Pons (tissue), 1 donor: ENCODE data around the gene MAPK8.
"Not testable (repeated sequence)": the region's sequence is repeated elsewhere in the genome, so short reads cannot be mapped to it uniquely, and the experiment has no call there.

Experiments used
- DNase-seq: peaks from one replicate; pipeline ENCODE4 v3.0.0-alpha.2; 2016; ENCODE audit warnings: low spot score

The MAPK8 gene

DNA sequence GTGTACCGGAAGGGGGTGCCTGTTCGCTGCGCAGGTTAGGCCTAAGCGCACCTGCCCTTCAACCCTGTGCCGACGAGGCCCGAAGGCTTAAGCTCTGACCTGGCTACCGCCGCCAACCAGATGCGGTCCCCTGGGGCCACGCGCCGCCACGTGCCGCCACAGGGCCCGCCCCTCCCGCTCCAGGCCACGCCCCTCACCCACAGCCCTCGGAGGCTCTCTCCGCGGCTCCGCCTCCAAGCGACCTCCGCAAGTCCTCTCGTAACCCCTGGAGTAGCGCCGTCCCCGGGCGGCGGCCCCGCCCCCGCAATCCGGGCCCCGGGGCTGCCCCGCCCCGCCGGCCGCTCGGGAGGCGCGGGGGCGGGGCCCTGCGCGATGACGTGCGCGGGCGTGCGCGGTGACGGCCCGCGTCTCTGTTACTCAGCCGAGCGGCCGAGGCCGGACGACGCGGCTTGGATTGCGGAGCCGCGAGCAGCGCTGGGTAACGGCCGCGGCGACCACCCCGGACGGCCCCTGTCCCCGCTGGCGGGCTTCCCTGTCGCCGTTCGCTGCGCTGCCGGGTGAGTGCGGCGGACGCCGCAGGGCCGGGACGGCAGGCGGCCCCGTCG is at the start of gene MAPK8:
TSS of gene MAPK8 (plus strand) at position 413 of the 605 bp plus-strand sequence. CDS start 94,984 bp downstream, outside the sequence.
- peak; percentile 86 for DNase-seq

DNA sequence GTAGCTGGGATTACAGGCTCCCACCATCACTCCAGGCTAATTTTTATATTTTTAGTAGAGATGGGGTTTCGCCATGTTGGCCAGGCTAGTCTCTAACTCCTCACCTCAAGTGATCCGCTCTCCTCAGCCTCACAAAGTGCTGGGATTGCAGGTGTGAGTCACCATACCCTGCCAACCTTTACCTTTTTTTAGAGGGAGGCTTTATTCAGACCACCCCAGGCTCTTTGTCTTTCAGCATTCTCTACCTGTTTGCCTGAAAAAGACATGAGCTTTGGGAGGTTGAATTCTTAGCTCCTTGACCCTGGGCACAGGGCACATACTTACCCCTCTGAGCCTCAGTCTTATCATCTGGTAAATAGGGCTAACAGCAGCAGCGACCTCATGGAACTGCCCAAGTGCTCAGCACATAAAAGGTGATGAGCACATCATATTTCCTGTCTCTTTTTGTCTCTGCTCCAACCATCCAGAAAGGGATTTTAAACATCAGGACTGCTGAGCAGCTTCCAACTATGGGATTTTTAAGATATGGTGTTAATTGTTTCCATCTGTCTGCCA is 49.0 kb upstream of the MAPK8 start:
- no peak for DNase-seq

DNA sequence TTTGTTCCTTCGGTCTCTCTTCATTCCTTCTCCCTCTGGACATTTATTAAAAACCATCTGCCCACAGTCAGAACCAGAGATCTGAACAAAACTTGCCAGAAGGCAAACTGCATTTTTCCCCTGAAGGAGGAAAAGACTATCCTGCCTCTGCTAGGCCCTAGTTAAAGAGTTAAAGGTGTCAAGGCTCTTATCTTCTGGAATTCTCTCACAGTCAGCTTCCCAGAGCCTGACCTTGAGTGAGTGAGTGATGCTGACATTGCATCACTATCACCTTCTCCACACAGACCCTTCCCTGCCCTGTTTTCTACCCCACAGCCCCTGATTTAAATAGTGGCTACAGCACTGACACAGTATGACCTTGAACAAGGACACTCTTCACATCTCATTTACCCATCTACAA is 48.4 kb upstream of the MAPK8 start:
- no peak for DNase-seq

DNA sequence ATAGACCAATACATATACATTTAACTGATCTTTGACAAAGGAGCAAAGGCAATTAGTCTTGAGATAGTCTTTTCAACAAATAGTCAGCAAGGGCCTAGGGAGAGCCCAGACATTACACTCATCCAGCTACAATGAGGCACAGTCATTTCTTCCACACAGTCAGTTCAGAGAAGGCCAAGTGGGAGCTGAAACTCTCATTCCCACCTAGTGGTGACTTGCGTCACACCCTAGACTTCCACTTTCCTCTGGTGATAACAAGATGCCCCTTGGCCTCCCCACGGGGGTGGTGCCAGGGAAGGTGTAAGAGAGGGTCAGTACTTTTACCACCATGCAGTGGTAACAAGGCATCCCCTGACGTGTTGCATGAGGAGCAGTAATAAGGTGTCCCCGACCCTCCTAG is 39.9 kb upstream of the MAPK8 start:
- DNase-seq, result no peak

DNA sequence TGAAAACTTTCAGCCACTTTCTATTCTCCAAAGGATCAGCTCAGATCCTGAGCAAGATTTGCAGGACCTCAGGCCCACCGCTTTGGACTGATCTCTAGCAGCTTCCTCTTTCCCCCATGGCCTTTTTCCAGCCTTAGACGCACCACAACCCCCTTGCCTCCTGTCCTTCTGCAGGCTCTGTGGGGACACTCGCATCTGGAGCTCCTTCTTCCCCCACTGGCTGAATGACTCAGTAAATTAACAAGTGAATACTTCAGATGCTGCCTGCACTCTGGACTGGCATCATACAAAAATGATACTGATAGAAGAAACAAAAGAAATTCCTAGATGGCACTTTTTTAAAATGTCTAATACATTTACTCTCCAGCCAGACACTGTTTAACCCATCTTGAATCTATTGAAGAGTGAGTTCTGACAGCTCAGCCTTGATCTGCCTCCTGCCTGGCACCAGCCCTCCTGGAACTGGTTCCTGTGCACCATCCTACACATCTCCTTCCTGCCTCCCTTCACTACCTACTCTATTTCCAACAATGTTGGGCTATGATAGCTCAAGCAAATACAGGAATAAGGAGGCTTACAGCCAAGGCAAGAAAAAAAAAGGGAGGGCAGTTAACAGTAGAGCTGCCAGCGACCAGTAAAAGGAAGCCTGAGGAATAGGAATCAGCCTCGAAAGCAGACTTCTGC is 35.3 kb upstream of the MAPK8 start:
- DNase-seq, result no peak

DNA sequence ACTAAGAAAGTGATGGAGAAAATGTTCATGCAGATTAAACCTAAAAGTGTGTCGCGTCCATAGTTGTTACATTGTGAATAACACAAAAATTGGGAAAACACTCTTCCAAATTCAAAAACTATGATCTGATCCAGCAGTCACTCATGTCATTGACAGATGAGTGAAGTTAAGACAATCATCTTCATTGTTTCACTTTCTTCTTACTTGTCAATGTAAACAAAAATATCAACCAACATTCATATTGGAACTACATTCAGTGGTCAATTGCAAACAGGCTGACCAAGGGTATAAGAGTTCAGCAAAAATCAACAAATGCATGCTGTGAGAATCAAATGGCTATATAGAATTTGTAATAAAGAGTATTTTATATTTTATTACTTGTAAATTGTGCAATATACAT is 33.8 kb upstream of the MAPK8 start:
- DNase-seq, result no peak

DNA sequence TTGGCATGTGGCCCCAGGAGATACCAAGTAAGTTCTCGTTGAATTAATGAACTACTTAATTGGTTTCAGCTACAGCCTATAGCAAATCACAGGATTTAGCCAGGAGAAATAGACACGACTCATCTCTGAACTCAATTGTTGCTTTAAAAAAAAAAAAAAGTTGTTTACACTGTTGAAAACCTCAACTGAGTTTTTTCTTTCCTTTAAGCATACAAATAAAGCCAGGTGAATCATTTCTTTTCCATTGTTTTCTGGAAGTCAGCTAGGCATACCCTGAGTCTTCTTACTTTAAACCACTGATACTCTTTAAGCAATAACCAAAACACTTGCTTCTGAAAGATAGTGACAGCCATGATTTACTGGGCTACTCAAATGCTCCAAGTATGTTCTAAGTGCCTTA is 32.7 kb upstream of the MAPK8 start:
- no peak for DNase-seq

DNA sequence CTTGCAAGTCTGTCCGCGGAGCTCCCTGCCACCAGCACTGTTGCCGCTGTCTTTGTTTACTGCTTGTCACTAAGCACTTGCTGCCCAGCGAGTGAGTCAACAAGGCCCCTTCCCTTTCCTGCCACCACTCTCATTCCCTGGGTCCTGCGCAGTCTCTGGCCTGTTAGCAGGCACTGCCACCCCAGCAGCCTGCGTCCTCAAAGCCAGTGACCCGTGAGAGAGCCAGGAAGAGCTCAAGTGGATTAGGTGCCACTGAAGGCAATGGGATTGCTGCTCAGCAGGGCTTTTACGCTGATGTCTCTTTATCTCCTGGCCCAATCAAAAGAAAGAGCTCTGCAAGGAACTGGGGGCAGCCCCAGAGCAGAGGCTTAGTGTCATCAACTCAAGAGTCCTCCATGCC is 31.8 kb upstream of the MAPK8 start, which contains the start of gene FRMPD2:
TSS of gene FRMPD2 (minus strand) at position 61 of the 400 bp plus-strand sequence. CDS start 129 bp downstream, outside the sequence.
- no peak for DNase-seq

DNA sequence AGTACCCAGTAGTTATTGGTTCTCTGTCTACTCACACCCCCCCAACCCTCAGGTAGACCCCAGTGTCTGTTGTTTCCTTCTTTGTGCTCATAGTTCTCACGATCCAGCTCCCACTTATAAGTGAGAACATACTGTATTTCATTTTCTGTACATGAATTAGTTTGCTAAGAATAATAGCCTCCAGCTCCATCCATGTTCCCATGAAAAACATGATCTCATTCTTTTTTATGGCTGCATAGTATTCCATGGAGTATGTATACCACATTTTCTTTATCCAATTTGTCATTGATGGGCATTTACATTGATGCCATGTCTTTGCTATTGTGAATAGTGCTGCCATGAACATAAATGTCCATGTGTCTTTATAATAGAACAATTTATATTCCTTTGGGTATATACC is 29.4 kb upstream of the MAPK8 start:
- no peak for DNase-seq

DNA sequence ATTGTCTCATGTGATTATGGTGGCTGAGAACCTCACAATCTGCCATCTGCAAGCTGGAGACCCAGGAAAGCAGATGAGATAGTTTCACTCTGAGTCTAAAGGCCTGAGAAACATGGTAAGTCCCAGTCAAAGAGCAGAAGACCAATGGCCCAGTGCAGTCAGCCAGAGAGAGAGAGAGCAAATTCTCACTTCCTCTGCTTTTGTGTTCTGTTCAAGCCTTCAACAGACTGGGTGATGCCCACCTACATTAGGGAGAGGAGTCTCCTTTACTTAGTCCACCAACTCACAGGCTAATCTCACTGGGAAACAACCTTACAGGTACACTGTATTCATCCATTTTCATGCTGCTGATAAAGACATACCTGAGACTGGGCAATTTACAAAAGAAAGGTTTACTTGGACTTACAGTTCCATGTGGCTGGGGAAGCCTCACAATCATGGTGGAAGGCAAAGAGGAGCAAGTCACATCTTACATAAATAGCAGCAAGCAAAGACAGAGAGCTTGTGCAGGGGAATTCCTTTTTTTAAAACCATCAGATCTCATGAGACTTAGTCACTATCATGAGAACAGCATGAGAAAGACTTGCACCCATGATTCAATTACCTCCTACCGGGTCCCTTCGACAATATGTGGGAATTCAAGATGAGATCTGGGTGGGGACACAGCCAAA is 27.3 kb upstream of the MAPK8 start:
- no peak for DNase-seq

DNA sequence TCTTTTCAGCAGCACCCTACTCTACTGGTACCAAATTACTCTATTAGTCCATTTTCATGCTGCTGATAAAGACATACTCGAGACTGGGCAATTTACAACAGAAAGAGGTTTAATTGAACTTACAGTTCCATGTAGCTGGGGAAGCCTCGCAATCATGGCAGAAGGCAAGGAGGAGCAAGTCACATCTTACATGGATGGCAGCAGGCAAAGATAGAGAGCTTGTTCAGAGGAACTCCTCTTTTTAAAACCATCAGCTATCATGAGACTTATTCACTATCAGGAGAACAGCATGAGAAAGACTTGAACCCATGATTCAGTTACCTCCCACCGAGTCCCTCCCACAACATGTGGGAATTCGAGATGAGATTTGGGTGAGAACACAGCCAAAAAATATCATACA is 24.8 kb upstream of the MAPK8 start:
- not testable (repeated sequence) for DNase-seq

DNA sequence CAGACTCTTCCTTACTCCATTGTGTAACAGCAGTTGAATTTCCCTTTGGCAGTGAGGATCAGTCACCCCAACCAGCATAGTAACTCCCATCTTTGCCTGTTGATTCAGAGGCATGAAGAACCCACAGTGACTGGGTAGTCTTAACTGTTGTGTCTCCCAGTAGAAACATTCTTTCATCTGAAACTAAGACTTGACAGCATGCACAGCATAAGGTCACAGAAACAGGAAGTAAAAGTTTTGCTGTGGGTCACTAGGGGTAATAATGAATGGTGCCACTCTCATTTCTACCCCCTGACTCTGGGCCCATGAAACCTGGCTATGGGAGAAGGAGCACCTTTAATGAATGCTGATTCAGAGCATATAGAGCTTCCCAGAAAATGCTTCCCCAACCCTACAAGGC is 23.6 kb upstream of the MAPK8 start:
- no peak for DNase-seq

DNA sequence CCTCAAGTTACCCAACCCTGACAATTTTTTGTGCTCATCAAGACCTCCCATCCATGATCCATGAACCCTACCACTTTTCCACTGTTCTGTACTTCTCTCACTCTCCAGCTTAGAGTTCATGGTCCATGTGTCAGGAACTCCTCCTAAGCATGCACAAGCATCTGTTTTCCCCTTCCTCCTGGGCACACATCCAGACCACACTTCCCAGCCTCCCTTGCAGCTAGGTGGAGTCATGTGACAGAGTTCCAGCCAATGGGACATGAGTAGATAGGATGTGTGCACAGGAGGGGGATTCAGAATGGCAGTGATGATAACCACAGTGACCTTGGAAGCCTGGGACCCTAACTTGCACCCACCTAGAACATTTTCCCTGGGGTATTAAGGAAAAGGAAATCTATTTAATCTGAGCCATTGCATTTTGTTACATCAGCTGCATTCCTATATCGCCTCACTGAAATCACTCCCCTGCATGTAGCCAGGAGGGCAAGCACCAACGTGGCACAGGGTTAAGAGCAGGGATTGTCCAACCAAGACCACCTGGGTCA is 22.4 kb upstream of the MAPK8 start:
- DNase-seq, result no peak

DNA sequence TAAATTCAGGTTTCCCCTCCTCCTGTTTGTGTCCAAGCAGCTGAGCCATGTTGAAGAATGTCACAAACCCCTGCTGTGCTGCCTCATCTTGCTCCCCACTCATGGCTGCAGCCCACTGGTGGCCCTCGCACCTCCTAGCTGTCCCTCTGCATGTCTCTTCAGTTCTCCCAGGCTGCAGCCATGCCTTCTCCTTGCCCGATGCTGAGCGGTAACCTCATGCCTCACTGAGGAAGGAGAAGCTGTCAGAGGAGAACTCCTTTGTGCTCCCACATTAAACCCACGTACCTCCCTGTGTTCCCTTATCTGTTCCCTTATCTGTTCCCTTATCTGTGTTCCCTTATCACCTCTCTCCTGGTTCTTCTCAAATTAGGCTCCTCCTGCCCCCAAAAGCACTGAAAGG is 21.7 kb upstream of the MAPK8 start:
- no peak for DNase-seq

DNA sequence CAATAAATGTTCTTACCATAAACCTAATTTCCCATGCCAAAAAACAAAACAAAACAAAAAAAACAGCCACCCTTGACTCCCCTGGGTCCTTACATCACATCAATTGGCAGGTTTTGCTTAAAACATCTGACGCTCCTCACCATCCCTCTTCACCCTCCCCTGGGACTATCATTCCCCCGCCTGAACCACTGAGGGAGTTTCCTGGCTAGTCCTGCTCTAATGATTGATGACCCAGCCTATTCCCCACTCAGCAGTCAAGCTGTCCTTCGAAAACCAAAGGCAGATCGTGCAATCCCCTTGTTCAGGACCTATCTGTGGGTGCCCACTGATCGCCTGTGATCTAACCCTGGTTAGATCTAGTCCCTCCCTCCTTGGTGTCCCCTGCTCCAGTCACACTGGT is 20.8 kb upstream of the MAPK8 start:
- no peak for DNase-seq

DNA sequence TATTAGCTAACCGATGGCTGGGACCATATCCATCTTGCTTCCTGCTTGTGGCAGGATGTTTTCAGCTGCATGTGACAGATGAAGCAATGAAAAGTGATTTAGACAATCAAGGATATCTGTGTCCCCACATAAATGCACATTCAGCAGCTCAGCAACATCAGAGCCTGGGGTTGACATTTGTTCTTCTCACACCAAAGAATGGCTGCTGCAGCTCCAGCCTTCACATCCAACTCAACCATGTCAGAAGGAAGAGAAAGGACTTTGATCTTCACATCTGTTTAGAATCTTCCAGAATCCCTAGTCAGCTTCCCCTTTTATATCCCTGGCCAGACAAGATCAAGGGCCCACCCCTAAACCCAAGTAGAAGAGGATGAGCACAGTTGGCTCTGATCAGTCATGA is 20.1 kb upstream of the MAPK8 start:
- no peak for DNase-seq

DNA sequence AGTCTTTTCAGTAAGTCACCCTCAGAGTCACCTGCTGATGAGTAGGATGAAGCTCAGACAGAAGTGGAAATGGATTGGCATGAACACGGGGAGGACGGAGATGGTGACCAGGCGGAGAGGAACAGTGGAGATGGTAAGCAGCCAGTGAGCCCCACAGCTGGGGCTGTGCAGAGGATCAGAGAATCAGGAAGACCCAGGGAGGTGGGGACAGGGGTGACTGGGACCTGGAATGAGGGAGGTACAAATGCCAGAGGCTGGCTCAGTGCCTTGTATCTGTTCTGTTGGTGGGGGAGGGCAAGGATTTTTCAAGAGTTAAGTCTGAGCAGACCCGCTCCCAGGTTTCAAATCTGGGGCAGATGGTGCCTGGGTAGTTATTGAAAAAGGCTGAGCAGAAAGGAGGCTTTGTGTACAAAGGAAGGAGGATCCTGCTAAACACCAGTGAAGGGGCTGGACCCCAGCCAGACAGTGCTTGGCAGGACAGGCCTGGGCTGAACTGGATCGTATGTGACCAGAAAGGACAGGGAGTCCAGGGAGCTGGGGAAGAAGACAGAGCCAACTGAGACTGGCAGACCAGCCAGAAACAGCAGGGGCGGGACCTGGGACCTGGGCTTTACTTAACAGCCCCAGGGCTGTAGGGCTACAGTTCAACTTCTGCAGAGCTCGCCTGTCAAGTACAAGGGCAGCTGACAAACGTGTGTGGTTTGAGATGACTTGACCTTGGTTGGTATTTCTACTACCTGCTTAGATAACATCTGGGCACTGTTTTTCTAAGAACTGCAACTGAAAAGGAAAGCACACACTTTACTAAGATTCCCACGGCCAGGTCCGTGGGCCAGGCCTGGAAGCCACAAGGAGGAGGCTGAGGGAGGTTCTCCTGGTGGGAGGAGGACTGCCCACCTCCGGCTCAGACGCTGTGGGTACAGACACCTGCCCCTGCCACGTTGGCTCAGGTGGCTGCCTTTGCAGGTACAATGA is 18.8 kb upstream of the MAPK8 start:
- DNase-seq, result peak; percentile 95

DNA sequence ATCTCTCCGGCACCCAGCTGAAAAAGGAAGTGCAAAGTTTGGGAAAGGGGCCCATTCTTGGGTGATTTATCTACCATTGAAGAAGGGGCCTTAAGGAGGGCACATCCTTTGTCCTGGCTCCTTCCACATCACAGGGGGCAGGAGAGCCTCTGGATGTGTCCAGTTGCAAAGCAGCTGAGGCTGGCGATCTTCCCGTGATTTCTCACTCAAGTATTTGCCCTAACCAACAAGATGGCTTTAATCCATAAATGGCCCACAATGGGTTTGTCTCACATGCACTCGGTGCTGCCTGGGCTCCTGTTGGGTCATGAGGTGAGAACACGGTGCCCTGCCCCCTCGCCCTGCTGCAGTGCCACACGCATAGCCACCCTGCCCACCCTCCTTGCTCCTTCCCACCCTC is 17.8 kb upstream of the MAPK8 start:
- DNase-seq, result no peak

DNA sequence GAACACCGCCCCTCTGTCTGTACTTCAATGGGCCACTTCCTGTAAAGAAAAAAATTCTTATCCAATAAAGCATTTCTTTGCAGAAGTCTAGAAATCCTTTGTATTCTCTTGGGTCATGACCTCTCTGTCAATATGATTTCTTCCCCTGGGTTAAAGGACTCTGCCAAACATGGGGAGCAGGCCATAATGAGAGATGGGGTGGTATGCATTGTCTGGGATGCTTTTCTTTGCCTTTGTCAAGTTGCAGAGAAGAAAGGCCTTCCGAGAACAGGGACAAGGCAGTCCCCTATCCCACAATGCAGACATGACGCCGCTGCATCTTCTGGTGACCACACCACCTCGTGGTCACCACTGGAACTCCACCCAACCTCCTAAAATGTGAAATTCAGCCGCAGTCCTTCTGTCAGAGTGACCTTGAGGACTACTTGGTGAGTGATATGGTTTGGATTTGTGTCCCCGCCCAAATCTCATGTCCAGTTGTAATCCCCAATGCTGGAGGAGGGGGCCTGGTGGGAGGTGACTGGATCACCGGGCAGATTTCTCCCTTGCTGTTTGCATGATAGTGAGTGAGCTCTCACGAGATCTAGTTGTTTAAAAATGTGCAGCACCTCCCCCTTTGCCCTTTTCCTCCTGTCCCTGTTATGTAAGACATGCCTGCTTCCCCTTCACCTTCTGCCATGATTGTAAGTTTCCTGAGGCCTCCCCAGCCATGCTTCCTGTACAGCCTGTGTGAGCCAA is 16.8 kb upstream of the MAPK8 start:
- peak; percentile 78 for DNase-seq

DNA sequence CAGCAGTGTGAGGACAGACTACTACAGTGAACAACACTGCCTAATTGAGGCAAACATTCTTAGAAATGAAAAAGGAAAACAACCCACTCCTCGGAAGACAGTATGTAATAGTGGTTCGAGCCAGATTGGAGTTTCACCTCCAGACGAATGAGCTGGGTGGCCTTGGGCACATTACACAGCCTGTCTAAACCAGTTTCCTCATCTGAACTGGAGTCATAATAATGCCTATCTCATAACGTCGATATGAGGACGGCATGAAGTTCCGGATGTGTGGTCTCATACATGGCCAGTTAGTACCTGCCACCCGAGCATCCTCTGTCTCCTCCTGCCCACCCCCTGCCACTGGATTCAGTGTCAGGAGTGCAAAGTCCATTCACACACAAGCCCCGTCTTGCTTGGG is 16.2 kb upstream of the MAPK8 start:
- no peak for DNase-seq

DNA sequence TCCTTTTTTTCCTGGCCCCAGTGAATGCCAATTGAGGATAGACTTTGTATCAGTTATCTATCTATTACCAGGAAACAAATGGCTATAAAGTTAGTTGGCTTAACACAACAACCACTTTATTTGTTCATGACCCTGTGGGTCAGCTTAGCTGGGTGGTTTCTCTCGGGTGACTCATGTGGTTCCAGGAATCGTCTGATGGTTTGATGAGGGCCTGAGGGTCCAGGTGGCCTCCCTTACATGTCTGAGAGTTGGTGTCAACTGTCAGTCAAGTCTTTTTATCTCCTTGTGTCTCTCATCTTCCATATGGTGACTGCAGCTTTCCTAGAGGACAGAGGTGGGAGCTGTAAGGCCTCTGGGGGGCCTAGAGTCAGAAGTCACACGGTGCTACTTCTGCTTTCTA is 15.3 kb upstream of the MAPK8 start:
- DNase-seq, result no peak
